Transverse colon (tissue), 4 donors: ENCODE measurements around the gene CYP46A1.

Source experiments
- CTCF ChIP-seq, 5 experiments: fragments of 200-600 bp in 3 of 5; fragments of 450-650 bp in 2 of 5; sonication (generic) in 3 of 5; IDR thresholded peaks; 1 replicate in 2 of 5; 2 replicates in 3 of 5; pipeline ENCODE4 v1.5.1; 2016 to 2017; ENCODE audit warnings: antibody characterized with exemption in 5 of 5, inconsistent platforms in 3 of 5, mild to moderate bottlenecking in 2 of 5, moderate library complexity in 1 of 5
- EP300 ChIP-seq: sonication (generic); formaldehyde crosslinking; IDR thresholded peaks from one replicate; pipeline ENCODE4 v1.6.1; 2017; ENCODE audit warnings: antibody characterized with exemption, low read depth
- POLR2A ChIP-seq: fragments of 450-650 bp; IDR thresholded peaks from one replicate; pipeline ENCODE4 v1.6.1; 2016; ENCODE audit warnings: antibody characterized with exemption, mild to moderate bottlenecking, moderate library complexity
- POLR2AphosphoS5 ChIP-seq, 3 donors: sonication (generic); formaldehyde crosslinking; IDR thresholded peaks; one replicate each; pipeline ENCODE4 v1.6.1; 2016; ENCODE audit warnings: antibody characterized with exemption in 3 of 3

- TF ChIP-seq CTCF (IDR thresholded peaks at IDR 0.05) (no peak), POLR2AphosphoS5 (IDR thresholded peaks at IDR 0.05) (no peak), POLR2A (no peak), EP300 (no peak)
Measured at GRCh38 chr14:99660794-99661193, 23.3 kb upstream of the CYP46A1 start.
